Activated CD4-positive, alpha-beta T cell treated with anti-CD3 and anti-CD28 coated beads for 1 hour (primary cell): ENCODE measurements around the gene TRIM43B.
"Not testable (repeated sequence)": the region's sequence is repeated elsewhere in the genome, so short reads cannot be mapped to it uniquely, and the experiment has no call there.

ENCODE experiments used
- DNase-seq: peaks from one replicate; pipeline ENCODE4 v3.0.0-alpha.2; 2020

TRIM43B gene

GRCh38 chr2:95433373-95433772 is 51.2 kb downstream of the TRIM43B start:
- DNase-seq = not testable (repeated sequence)

GRCh38 chr2:95429748-95430467 is 54.6 kb downstream of the TRIM43B start:
- not testable (repeated sequence) for DNase-seq

- DNase-seq = not testable (repeated sequence)
Measured at GRCh38 chr2:95427196-95427867, 57.2 kb downstream of the TRIM43B start.
